NB4 (cell line): ENCODE results near the gene MUSTN1.

Source experiments
- MYC ChIP-seq: IDR thresholded peaks from 2 replicates; pipeline ENCODE4 v1.6.1; 2011; ENCODE audit warnings: low read depth, low read length
- POLR2A ChIP-seq: IDR thresholded peaks from 2 replicates; pipeline ENCODE4 v1.6.1; 2011; ENCODE audit warnings: mild to moderate bottlenecking; ENCODE audit not compliant: insufficient read length; ENCODE audit errors: extremely low read depth
- TF ChIP-seq, protein P1 (sequence below): IDR thresholded peaks from one replicate; pipeline ENCODE4 v1.5.1; 2012; ENCODE audit warnings: low read depth, low read length
- TF ChIP-seq, protein P2 (sequence below): IDR thresholded peaks from 2 replicates; pipeline ENCODE4 v1.6.1; 2011; ENCODE audit warnings: low read depth, low read length

DNA sequence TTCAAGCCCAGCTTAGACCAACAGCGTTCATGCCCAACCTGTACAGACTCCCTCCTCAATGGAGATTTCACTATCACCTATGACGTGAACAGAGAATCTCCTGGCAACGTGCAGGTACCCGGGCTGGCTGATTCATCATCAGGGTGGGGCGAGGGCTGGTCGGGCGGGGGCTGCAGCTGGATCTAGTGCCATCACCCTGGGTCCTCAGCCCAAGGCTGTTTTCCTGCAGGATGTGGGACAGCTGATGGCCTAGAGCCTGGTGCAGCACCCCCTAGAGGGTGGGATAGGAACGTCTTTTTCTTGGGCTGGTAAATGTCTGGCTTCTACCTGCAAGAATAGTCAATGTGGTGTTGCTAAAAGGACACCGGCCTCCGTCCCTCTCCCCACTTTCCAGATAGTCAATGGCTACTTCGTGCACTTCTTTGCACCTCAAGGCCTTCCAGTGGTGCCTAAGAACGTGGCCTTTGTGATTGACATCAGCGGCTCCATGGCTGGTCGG is 35.8 kb downstream of the MUSTN1 start:
- TF ChIP-seq, protein P1, sequence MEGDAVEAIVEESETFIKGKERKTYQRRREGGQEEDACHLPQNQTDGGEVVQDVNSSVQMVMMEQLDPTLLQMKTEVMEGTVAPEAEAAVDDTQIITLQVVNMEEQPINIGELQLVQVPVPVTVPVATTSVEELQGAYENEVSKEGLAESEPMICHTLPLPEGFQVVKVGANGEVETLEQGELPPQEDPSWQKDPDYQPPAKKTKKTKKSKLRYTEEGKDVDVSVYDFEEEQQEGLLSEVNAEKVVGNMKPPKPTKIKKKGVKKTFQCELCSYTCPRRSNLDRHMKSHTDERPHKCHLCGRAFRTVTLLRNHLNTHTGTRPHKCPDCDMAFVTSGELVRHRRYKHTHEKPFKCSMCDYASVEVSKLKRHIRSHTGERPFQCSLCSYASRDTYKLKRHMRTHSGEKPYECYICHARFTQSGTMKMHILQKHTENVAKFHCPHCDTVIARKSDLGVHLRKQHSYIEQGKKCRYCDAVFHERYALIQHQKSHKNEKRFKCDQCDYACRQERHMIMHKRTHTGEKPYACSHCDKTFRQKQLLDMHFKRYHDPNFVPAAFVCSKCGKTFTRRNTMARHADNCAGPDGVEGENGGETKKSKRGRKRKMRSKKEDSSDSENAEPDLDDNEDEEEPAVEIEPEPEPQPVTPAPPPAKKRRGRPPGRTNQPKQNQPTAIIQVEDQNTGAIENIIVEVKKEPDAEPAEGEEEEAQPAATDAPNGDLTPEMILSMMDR = peak; percentile 77
- TF ChIP-seq POLR2A = no peak
- TF ChIP-seq, protein P2, sequence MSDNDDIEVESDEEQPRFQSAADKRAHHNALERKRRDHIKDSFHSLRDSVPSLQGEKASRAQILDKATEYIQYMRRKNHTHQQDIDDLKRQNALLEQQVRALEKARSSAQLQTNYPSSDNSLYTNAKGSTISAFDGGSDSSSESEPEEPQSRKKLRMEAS = no peak
- no peak for TF ChIP-seq MYC
